K562 (cell line): ENCODE measurements around the gene ABCC12. TPM values are rescaled to one million over a fixed set of nuclear protein-coding genes. Genes with fewer than 3 reads are reported as not detected.

Source experiments
- ATAC-seq: fragments of 200-7000 bp; cut with Tn5 transposase; 3 replicates; pipeline ENCODE4 v1.9.1; 2020; ENCODE audit warnings: moderate library complexity
- BruUV-seq: library from RNA; stranded (reverse); fragments of 400-500 nt; replicated peaks from 2 replicates; lab custom pipeline; 2021; lab: Mats Ljungman, UMichigan
- CTCF ChIA-PET: fragments of 300-600 bp; formaldehyde crosslinking; extraction: SDS; loops from one replicate; lab custom pipeline; 2021; ENCODE audit warnings: low intra/inter-chr PET ratio; lab: Yijun Ruan, JAX
- POLR2A ChIA-PET: fragments of 300-600, 350-650 bp; sonication (Branson Sonifier 250); formaldehyde crosslinking; extraction: SDS; loops from one replicate; lab custom pipeline; 2021; ENCODE audit warnings: antibody characterized with exemption, inconsistent platforms; lab: Yijun Ruan, JAX
- DNase-seq, 4 experiments: peaks; one replicate each; pipeline versions ENCODE4 v3.0.0 to v3.0.0-alpha.2; 2011 to 2018; ENCODE audit warnings: low spot score in 3 of 4, mixed read lengths in 3 of 4; ENCODE audit errors: extremely low read depth in 1 of 4
- FAIRE-seq: peaks from 2 replicates; lab custom pipeline; 2011; peaks lifted over from hg19 to GRCh38; lab: Jason Lieb, UNC
- H2AFZ ChIP-seq: 2 replicates; pipeline ENCODE4 v1.6.0; 2011; ENCODE audit warnings: low read depth, low read length, control low read depth, inconsistent platforms
- H3K27ac ChIP-seq: fragments of 200-600 bp; 3 replicates; pipeline ENCODE4 v1.8.0; 2011; ENCODE audit warnings: low read depth, mild to moderate bottlenecking, control low read depth, inconsistent platforms, low read length, moderate library complexity, mixed read lengths; ENCODE audit errors: extremely low read depth
- H3K27me3 ChIP-seq, 2 experiments: fragments of 300-600 bp in 1 of 2; 2 replicates in 1 of 2; 3 replicates in 1 of 2; pipeline versions ENCODE4 v1.6.0 to v1.8.0; 2011; ENCODE audit warnings: inconsistent platforms in 2 of 2, low read length in 2 of 2, mild to moderate bottlenecking in 1 of 2, mixed read lengths in 1 of 2, moderate library complexity in 1 of 2; ENCODE audit not compliant: control insufficient read depth in 2 of 2, insufficient read depth in 2 of 2
- H3K36me3 ChIP-seq: fragments of 300-600 bp; 3 replicates; pipeline ENCODE4 v1.8.0; 2011; ENCODE audit warnings: mild to moderate bottlenecking, low read length, inconsistent platforms; ENCODE audit not compliant: control insufficient read depth, insufficient read depth
- H3K4me1 ChIP-seq, 2 experiments: fragments of 200-600 bp in 1 of 2; replicated peaks in 1 of 2; 2 replicates in 1 of 2; 3 replicates in 1 of 2; pipeline versions ENCODE4 v1.5.1 to v1.8.0; 2011; ENCODE audit warnings: inconsistent platforms in 2 of 2, low read length in 2 of 2, mild to moderate bottlenecking in 1 of 2, mixed read lengths in 1 of 2, moderate library complexity in 1 of 2; ENCODE audit not compliant: control insufficient read depth in 2 of 2, insufficient read depth in 2 of 2
- H3K4me2 ChIP-seq: 2 replicates; pipeline ENCODE4 v1.6.1; 2011; ENCODE audit warnings: low read length, control low read depth, inconsistent platforms, mixed read lengths; ENCODE audit not compliant: insufficient read depth
- H3K4me3 ChIP-seq: fragments of 200-600 bp; sonication (generic), shearing (Covaris generic); 2 replicates; pipeline ENCODE4 v1.5.1; 2016; ENCODE audit warnings: control low read depth, inconsistent platforms
- H3K79me2 ChIP-seq: fragments of 200-600 bp; 3 replicates; pipeline ENCODE4 v1.8.0; 2011; ENCODE audit warnings: low read length, inconsistent platforms; ENCODE audit not compliant: control insufficient read depth, insufficient read depth
- H3K9ac ChIP-seq, 2 experiments: 2 replicates each; pipeline versions ENCODE4 v1.6.0 to v1.6.1; 2011; ENCODE audit warnings: low read depth in 2 of 2, low read length in 2 of 2, control low read depth in 1 of 2, inconsistent platforms in 1 of 2, mild to moderate bottlenecking in 1 of 2, mixed read lengths in 1 of 2; ENCODE audit not compliant: insufficient read depth in 1 of 2
- H3K9me1 ChIP-seq: one replicate; pipeline ENCODE4 v1.6.0; 2011; ENCODE audit warnings: inconsistent platforms, mild to moderate bottlenecking, low read length, moderate library complexity; ENCODE audit not compliant: control insufficient read depth, insufficient read depth
- H3K9me3 ChIP-seq: replicated peaks from 2 replicates; pipeline ENCODE4 v1.5.1; 2011; ENCODE audit warnings: low read depth, low read length, inconsistent platforms; ENCODE audit not compliant: control insufficient read depth, insufficient read depth
- H4K20me1 ChIP-seq: replicated peaks from 2 replicates; pipeline ENCODE4 v1.6.1; 2011; ENCODE audit warnings: low read length, inconsistent platforms, mixed read lengths; ENCODE audit not compliant: control insufficient read depth, insufficient read depth
- RFX1 ChIP-seq: fragments of 450-650 bp; IDR thresholded peaks from 2 replicates; pipeline ENCODE4 v1.6.1; 2016; ENCODE audit warnings: mild to moderate bottlenecking, moderate library complexity
- WGBS: fragments of 100-300 bp; shearing (Covaris generic); methylation state at CpG from one replicate; pipeline ENCODE4 v1.1.6; 2016; ENCODE audit warnings: low coverage, mixed read lengths; ENCODE audit not compliant: insufficient coverage; ENCODE audit errors: missing lambda C conversion rate; 5-methylcytosine and 5-hydroxymethylcytosine counted together
- in situ Hi-C: fragments of 300-500 bp; cut with MboI; formaldehyde crosslinking; loops from 4 replicates; pipeline ENCODE4 v1.15.0; 2018; ENCODE audit warnings: inconsistent platforms, mixed read lengths
- intact Hi-C: fragments of 100-400 bp; cut with micrococcal nuclease; formaldehyde crosslinking; loops from 2 replicates; pipeline ENCODE4 v1.14.2; 2022
- polyA plus RNA-seq, 8 experiments: library from polyadenylated mRNA; depleted of rRNA in 4 of 8; stranded (reverse) in 5 of 8; unstranded in 3 of 8; fragments of >200 nt; fragmentation: Nextera tagmentation in 2 of 8; fragmentation: Illumina TruSeq in 1 of 8; extraction: Ambion mirVana in 2 of 8; extraction: Trizol in 1 of 8; gene quantifications; 2 replicates each; pipeline versions ENCODE4 v1.2.1 to v1.2.3, GENCODE V29; 2011 to 2014; ENCODE audit warnings: inconsistent platforms in 1 of 8, missing spikeins in 1 of 8
- total RNA-seq, 7 experiments: library from RNA; depleted of rRNA in 6 of 7; stranded (reverse); fragments of >200 nt in 6 of 7; fragmentation: Illumina TruSeq in 2 of 7; extraction: Trizol in 2 of 7; gene quantifications; 2 replicates each; pipeline versions ENCODE4 v1.2.1 to v1.2.3, GENCODE V29; 2011 to 2021; ENCODE audit warnings: low replicate concordance in 1 of 7
- TF ChIP-seq, protein P1 (sequence below): fragments of 250-450 bp; sonication (Bioruptor Pico); IDR thresholded peaks from 2 replicates; pipeline ENCODE4 v1.8.0; 2021; ENCODE audit warnings: borderline replicate concordance, mild to moderate bottlenecking, moderate library complexity; ENCODE audit not compliant: poor library complexity, severe bottlenecking

Gene ABCC12
- total and polyA plus RNA-seq, 9 of the 15 experiments (the other 6 are each of a cell fraction or from before 2014, with no cell fraction given): not detected

DNA sequence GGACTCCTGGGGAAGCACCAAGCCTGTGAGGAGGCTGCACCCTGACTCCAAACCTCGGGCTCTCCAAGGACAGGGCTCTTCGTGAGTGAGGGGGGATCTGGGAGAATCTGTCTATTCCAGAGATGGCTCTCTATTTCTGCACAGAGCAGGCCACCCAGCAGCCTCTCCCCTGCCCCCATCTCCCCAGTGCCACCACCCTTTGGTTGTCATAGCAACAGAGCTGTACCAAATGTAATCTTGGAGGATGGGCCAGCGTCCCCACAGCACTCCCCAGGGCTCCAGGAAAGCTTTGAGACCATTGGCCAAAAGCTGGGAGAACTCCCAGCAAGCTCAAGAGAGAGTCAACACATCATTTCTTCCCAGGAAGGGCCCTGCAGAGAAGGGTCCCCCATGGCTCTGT, 49.3 kb downstream of the ABCC12 start:
- Histone ChIP-seq H3K4me3 (no peak overlapping the region), H3K79me2 (no peaks in the 10 kb centered on the region), H3K4me1 (no peaks in the 10 kb centered on the region), H3K27me3 (peaks cover 21 to 37% of the 10 kb centered on the region in 2 experiments; a peak in 4 of 5 replicates), H3K36me3 (no peaks in the 10 kb centered on the region), H3K9ac (no peak overlapping the region), H3K4me2 (no peak overlapping the region), H2AFZ (no peak overlapping the region), H3K27ac (no peak overlapping the region), H4K20me1 (no peaks in the 10 kb centered on the region), H3K9me3 (no peaks in the 10 kb centered on the region), H3K9me1 (no peaks in the 10 kb centered on the region)
- no peak for DNase-seq
- in situ Hi-C loops: no loop called here
- POLR2A ChIA-PET: no interaction called here
- TF ChIP-seq RFX1: peak; percentile 64
- TF ChIP-seq, protein P1, sequence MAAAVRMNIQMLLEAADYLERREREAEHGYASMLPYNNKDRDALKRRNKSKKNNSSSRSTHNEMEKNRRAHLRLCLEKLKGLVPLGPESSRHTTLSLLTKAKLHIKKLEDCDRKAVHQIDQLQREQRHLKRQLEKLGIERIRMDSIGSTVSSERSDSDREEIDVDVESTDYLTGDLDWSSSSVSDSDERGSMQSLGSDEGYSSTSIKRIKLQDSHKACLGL (CRISPR knock-in tag): no peak
- intact Hi-C loops: no loop called here
- no peak for ATAC-seq
- WGBS: 0% methylated on average over 3 of the region's 3 CpGs
- FAIRE-seq: no peak
- CTCF ChIA-PET: no interaction called here
- no TSS peak for BruUV-seq

Other genes with a start within 250 kb of the ABCC12 start
- gene LONP2, start 88.3 kb upstream of the ABCC12 start, total RNA-seq (2014; rRNA removed): 23.4 and 28.7 TPM in 2 replicates
- gene LONP2, start 88.3 kb upstream of the ABCC12 start, total RNA-seq (2014; rRNA removed; fragmentation: Illumina TruSeq; extraction: Trizol): 41.2 and 43.0 TPM in 2 replicates
- gene LONP2, start 88.3 kb upstream of the ABCC12 start, total RNA-seq (2015; rRNA removed; fragmentation: Illumina TruSeq; extraction: Trizol): 34.7 and 36.5 TPM in 2 replicates
- 40.0 and 40.6 TPM in 2 replicates for gene LONP2, start 88.3 kb upstream of the ABCC12 start, total RNA-seq (2021)
- gene LONP2, start 88.3 kb upstream of the ABCC12 start, polyA plus RNA-seq (2011; rRNA removed): 37.7 and 39.3 TPM in 2 replicates
- gene LONP2, start 88.3 kb upstream of the ABCC12 start, polyA plus RNA-seq (2014; fragmentation: Illumina TruSeq; extraction: Trizol): 23.2 and 25.6 TPM in 2 replicates
- 1 to 10 TPM; 8.1 to 9.1 TPM for gene LONP2, start 88.3 kb upstream of the ABCC12 start, polyA plus RNA-seq (2014; fragmentation: Nextera tagmentation; extraction: Ambion mirVana)
- gene LONP2, start 88.3 kb upstream of the ABCC12 start, polyA plus RNA-seq (2014; rRNA removed): 22.1 and 24.7 TPM in 2 replicates
- 0.14 TPM in 1 of 2 replicates, not detected in the other for gene ABCC11, start 91.5 kb upstream of the ABCC12 start, total RNA-seq (2014; rRNA removed)
- gene ABCC11, start 91.5 kb upstream of the ABCC12 start, total RNA-seq (2014; rRNA removed; fragmentation: Illumina TruSeq; extraction: Trizol): not detected in 2 replicates
- gene ABCC11, start 91.5 kb upstream of the ABCC12 start, total RNA-seq (2015; rRNA removed; fragmentation: Illumina TruSeq; extraction: Trizol): not detected in 2 replicates
- not detected in 2 replicates for gene ABCC11, start 91.5 kb upstream of the ABCC12 start, total RNA-seq (2021)
- 0.04 and 0.22 TPM in 2 replicates for gene ABCC11, start 91.5 kb upstream of the ABCC12 start, polyA plus RNA-seq (2011; rRNA removed)
- gene ABCC11, start 91.5 kb upstream of the ABCC12 start, polyA plus RNA-seq (2014; fragmentation: Illumina TruSeq; extraction: Trizol): 0.04 and 0.29 TPM in 2 replicates
- not detected for gene ABCC11, start 91.5 kb upstream of the ABCC12 start, polyA plus RNA-seq (2014; fragmentation: Nextera tagmentation; extraction: Ambion mirVana)
- gene ABCC11, start 91.5 kb upstream of the ABCC12 start, polyA plus RNA-seq (2014; rRNA removed): not detected in 2 replicates
- gene SIAH1, start 229.4 kb upstream of the ABCC12 start, total RNA-seq (2014; rRNA removed): 10.9 and 11.2 TPM in 2 replicates
- 14.3 and 17.4 TPM in 2 replicates for gene SIAH1, start 229.4 kb upstream of the ABCC12 start, total RNA-seq (2014; rRNA removed; fragmentation: Illumina TruSeq; extraction: Trizol)
- 12.5 and 12.7 TPM in 2 replicates for gene SIAH1, start 229.4 kb upstream of the ABCC12 start, total RNA-seq (2015; rRNA removed; fragmentation: Illumina TruSeq; extraction: Trizol)
- 11.9 and 13.7 TPM in 2 replicates for gene SIAH1, start 229.4 kb upstream of the ABCC12 start, total RNA-seq (2021)
- gene SIAH1, start 229.4 kb upstream of the ABCC12 start, polyA plus RNA-seq (2011; rRNA removed): 11.7 and 13.0 TPM in 2 replicates
- gene SIAH1, start 229.4 kb upstream of the ABCC12 start, polyA plus RNA-seq (2014; fragmentation: Illumina TruSeq; extraction: Trizol): 13.1 and 13.5 TPM in 2 replicates
- 1 to 10 TPM; 4.1 to 6.5 TPM for gene SIAH1, start 229.4 kb upstream of the ABCC12 start, polyA plus RNA-seq (2014; fragmentation: Nextera tagmentation; extraction: Ambion mirVana)
- 9.6 and 14.0 TPM in 2 replicates for gene SIAH1, start 229.4 kb upstream of the ABCC12 start, polyA plus RNA-seq (2014; rRNA removed)